GM23338 (cell line): ENCODE results near the gene ZNF511. TPM values are rescaled to one million over a fixed set of nuclear protein-coding genes. Genes with fewer than 3 reads are reported as not detected.

Experiments used
- ATAC-seq: fragments of 200-7000 bp; cut with Tn5 transposase; 3 replicates; pipeline ENCODE4 v1.9.1; 2020
- DNase-seq: peaks from one replicate; pipeline ENCODE4 v3.0.0-alpha.2; 2015; ENCODE audit warnings: low spot score
- H2AFZ ChIP-seq: fragments of 200-600 bp; sonication (generic); 2 replicates; pipeline ENCODE4 v1.8.0; 2016; ENCODE audit warnings: antibody characterized with exemption, mild to moderate bottlenecking, moderate library complexity
- H3F3A ChIP-seq: fragments of 200-600 bp; sonication (generic); replicated peaks from 2 replicates; pipeline ENCODE4 v1.8.0; 2017; ENCODE audit warnings: antibody characterized with exemption, mixed run types, low read depth
- H3K27ac ChIP-seq: fragments of 200-600 bp; sonication (generic); 2 replicates; pipeline ENCODE4 v1.6.1; 2016; ENCODE audit warnings: low read depth
- H3K27me3 ChIP-seq: fragments of 200-600 bp; sonication (generic); 2 replicates; pipeline ENCODE4 v1.8.0; 2016; ENCODE audit warnings: mild to moderate bottlenecking, mixed run types, moderate library complexity; ENCODE audit not compliant: insufficient read depth
- H3K36me3 ChIP-seq: fragments of 200-600 bp; sonication (generic); 2 replicates; pipeline ENCODE4 v1.8.0; 2016; ENCODE audit warnings: mild to moderate bottlenecking; ENCODE audit not compliant: insufficient read depth
- H3K4me1 ChIP-seq: fragments of 200-600 bp; sonication (generic); 2 replicates; pipeline ENCODE4 v1.8.0; 2016; ENCODE audit warnings: mild to moderate bottlenecking, moderate library complexity; ENCODE audit not compliant: insufficient read depth
- H3K4me2 ChIP-seq: fragments of 200-600 bp; sonication (generic); 2 replicates; pipeline ENCODE4 v1.7.1; 2017; ENCODE audit warnings: mixed run types
- H3K4me3 ChIP-seq: fragments of 200-600 bp; sonication (generic); 2 replicates; pipeline ENCODE4 v1.6.1; 2016; ENCODE audit warnings: mixed run types
- H3K79me2 ChIP-seq: fragments of 200-600 bp; sonication (generic); replicated peaks from 2 replicates; pipeline ENCODE4 v1.8.0; 2017; ENCODE audit warnings: mild to moderate bottlenecking; ENCODE audit not compliant: insufficient read depth
- H3K9me2 ChIP-seq: fragments of 200-600 bp; sonication (generic); 2 replicates; pipeline ENCODE4 v1.8.0; 2017; ENCODE audit not compliant: insufficient read depth
- H4K20me1 ChIP-seq: fragments of 200-600 bp; sonication (generic); replicated peaks from 2 replicates; pipeline ENCODE4 v1.8.0; 2017; ENCODE audit warnings: mild to moderate bottlenecking; ENCODE audit not compliant: insufficient read depth
- H3K27ac Mint-ChIP-seq: 2 replicates; pipeline ENCODE4 v1.8.0; 2020; ENCODE audit warnings: inconsistent platforms, mild to moderate bottlenecking, moderate library complexity, mixed read lengths
- H3K27me3 Mint-ChIP-seq: 3 replicates; pipeline ENCODE4 v1.8.0; 2022; ENCODE audit warnings: low read depth, mild to moderate bottlenecking, moderate library complexity, mixed read lengths, inconsistent platforms; ENCODE audit not compliant: insufficient read depth, poor library complexity
- H3K36me3 Mint-ChIP-seq: 3 replicates; pipeline ENCODE4 v1.8.0; 2021; ENCODE audit warnings: low read depth, mild to moderate bottlenecking, inconsistent platforms, moderate library complexity, mixed read lengths
- H3K4me1 Mint-ChIP-seq: 3 replicates; pipeline ENCODE4 v1.8.0; 2020; ENCODE audit warnings: mild to moderate bottlenecking, inconsistent platforms, mixed read lengths
- H3K4me3 Mint-ChIP-seq: 3 replicates; pipeline ENCODE4 v1.8.0; 2021; ENCODE audit warnings: moderate library complexity, mild to moderate bottlenecking, inconsistent platforms, mixed read lengths
- H3K9me3 Mint-ChIP-seq: 3 replicates; pipeline ENCODE4 v1.8.0; 2020; ENCODE audit warnings: moderate library complexity, mild to moderate bottlenecking, inconsistent platforms, mixed read lengths
- CREB1 ChIP-seq: fragments of 250-450 bp; sonication (Bioruptor Pico); IDR thresholded peaks from 2 replicates; pipeline ENCODE4 v1.5.0; 2020; ENCODE audit warnings: low read depth, mild to moderate bottlenecking, moderate library complexity
- EZH2 ChIP-seq: fragments of 200-600 bp; sonication (generic); IDR thresholded peaks from one replicate; pipeline ENCODE4 v1.8.0; 2017; ENCODE audit warnings: antibody characterized with exemption, mild to moderate bottlenecking, low read depth; ENCODE audit not compliant: unreplicated experiment
- EZH2phosphoT487 ChIP-seq: fragments of 200-600 bp; sonication (generic); IDR thresholded peaks from one replicate; pipeline ENCODE4 v1.8.1; 2018; ENCODE audit warnings: antibody characterized with exemption; ENCODE audit not compliant: unreplicated experiment
- JUNB ChIP-seq: IDR thresholded peaks from one replicate; pipeline ENCODE4 v1.6.1; 2016; ENCODE audit warnings: antibody characterized with exemption; ENCODE audit not compliant: unreplicated experiment
- NANOG ChIP-seq: IDR thresholded peaks from 2 replicates; pipeline ENCODE4 v1.6.1; 2016; ENCODE audit warnings: antibody characterized with exemption, borderline replicate concordance
- STAT1 ChIP-seq: IDR thresholded peaks from one replicate; pipeline ENCODE4 v1.6.1; 2016; ENCODE audit warnings: antibody characterized with exemption; ENCODE audit not compliant: unreplicated experiment
- ZNF114 ChIP-seq: fragments of 250-450 bp; sonication (Bioruptor Pico); IDR thresholded peaks from 2 replicates; pipeline ENCODE4 v1.5.0; 2020; ENCODE audit warnings: mild to moderate bottlenecking, moderate library complexity
- ZNF331 ChIP-seq: fragments of 250-450 bp; sonication (Bioruptor Pico); IDR thresholded peaks from 2 replicates; pipeline ENCODE4 v1.5.0; 2020; ENCODE audit warnings: low read depth, mild to moderate bottlenecking, moderate library complexity
- polyA plus RNA-seq: library from polyadenylated mRNA; unstranded; fragments of >200 nt; fragmentation: Nextera tagmentation; extraction: Ambion mirVana; gene quantifications from 2 replicates; pipeline ENCODE4 v1.2.1, GENCODE V29; 2016
- total RNA-seq: library from RNA; depleted of rRNA; stranded (reverse); fragments of >200 nt; shearing (Covaris generic); gene quantifications from 2 replicates; pipeline ENCODE4 v1.2.3, GENCODE V29; 2014
- TF ChIP-seq, protein P1 (sequence below): IDR thresholded peaks from 2 replicates; pipeline ENCODE4 v1.6.1; 2016; ENCODE audit warnings: antibody characterized with exemption
- TF ChIP-seq, protein P2 (sequence below), 2 experiments: fragments of 200-600 bp in 1 of 2; sonication (generic) in 1 of 2; conservative IDR thresholded peaks; 2 replicates each; pipeline versions ENCODE4 v1.5.1 to v1.6.1; 2016 to 2017; ENCODE audit warnings: antibody characterized with exemption in 2 of 2, low read depth in 2 of 2, mild to moderate bottlenecking in 2 of 2, moderate library complexity in 1 of 2
- TF ChIP-seq, protein P3 (sequence below): IDR thresholded peaks from one replicate; pipeline ENCODE4 v1.6.1; 2018; ENCODE audit warnings: antibody characterized with exemption; ENCODE audit not compliant: unreplicated experiment

Gene ZNF511
- total and polyA plus RNA-seq, 2 experiments from 2014 or later, result 41.3 to 104 TPM

DNA sequence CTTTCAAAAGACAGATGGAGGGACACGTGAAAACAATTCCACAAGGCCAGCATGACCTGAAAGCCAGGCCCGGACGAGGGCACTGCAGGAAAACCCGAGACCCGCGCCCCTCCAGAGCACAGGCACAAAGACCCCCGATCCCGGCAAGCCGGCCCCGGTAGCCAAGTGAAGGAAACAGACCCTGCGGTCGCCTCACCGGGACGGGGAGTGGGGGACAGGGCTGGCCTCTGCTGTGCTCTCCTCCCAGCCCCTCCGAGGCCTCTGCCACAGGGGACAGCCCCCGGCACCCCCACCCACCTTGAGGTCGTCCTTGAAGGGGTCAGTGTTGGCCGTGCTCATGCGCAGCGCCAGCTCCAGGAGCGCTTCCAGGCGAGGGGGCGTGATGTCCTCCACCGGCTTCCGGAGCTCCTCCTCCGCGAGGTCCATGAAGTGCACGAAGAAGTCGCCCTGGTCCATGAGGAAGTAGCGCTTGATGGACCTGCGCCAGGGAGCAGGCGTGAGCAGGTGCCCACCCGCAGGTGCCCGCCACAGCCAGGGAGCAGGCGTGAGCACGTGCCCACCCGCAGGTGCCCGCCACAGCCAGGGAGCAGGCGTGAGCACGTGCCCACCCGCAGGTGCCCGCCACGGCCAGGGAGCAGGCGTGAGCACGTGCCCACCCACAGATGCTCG, 20.7 kb upstream of the ZNF511 start:
- Histone ChIP-seq H3K9me2 (no peaks in the 10 kb centered on the region), H3K36me3 (peaks cover 19% of the 10 kb centered on the region), H3K27ac (no peak overlapping the region), H3K4me2 (no peak overlapping the region), H3K4me3 (no peak overlapping the region), H2AFZ (no peak overlapping the region), H4K20me1 (no peaks in the 10 kb centered on the region; the same call in 1 of the 2 replicates), H3K79me2 (no peaks in the 10 kb centered on the region), H3K4me1 (no peaks in the 10 kb centered on the region), H3K27me3 (no peaks in the 10 kb centered on the region), H3F3A (0 out of 2 replicates have a peak, but pooled peaks cover 6% of the 10 kb centered on the region)
- Mint-ChIP-seq H3K9me3 (no peaks in the 10 kb centered on the region), H3K36me3 (peaks cover 61% of the 10 kb centered on the region), H3K4me1 (no peaks in the 10 kb centered on the region), H3K4me3 (no peak overlapping the region), H3K27ac (no peak overlapping the region), H3K27me3 (peaks cover 13% of the 10 kb centered on the region)
- ATAC-seq, result no peak
- no peak for TF ChIP-seq ZNF331
- TF ChIP-seq, protein P1, sequence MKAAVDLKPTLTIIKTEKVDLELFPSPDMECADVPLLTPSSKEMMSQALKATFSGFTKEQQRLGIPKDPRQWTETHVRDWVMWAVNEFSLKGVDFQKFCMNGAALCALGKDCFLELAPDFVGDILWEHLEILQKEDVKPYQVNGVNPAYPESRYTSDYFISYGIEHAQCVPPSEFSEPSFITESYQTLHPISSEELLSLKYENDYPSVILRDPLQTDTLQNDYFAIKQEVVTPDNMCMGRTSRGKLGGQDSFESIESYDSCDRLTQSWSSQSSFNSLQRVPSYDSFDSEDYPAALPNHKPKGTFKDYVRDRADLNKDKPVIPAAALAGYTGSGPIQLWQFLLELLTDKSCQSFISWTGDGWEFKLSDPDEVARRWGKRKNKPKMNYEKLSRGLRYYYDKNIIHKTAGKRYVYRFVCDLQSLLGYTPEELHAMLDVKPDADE, result no peak
- TF ChIP-seq ZNF114 (CRISPR knock-in tag), result no peak
- TF ChIP-seq, protein P2, sequence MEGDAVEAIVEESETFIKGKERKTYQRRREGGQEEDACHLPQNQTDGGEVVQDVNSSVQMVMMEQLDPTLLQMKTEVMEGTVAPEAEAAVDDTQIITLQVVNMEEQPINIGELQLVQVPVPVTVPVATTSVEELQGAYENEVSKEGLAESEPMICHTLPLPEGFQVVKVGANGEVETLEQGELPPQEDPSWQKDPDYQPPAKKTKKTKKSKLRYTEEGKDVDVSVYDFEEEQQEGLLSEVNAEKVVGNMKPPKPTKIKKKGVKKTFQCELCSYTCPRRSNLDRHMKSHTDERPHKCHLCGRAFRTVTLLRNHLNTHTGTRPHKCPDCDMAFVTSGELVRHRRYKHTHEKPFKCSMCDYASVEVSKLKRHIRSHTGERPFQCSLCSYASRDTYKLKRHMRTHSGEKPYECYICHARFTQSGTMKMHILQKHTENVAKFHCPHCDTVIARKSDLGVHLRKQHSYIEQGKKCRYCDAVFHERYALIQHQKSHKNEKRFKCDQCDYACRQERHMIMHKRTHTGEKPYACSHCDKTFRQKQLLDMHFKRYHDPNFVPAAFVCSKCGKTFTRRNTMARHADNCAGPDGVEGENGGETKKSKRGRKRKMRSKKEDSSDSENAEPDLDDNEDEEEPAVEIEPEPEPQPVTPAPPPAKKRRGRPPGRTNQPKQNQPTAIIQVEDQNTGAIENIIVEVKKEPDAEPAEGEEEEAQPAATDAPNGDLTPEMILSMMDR (conservative IDR thresholded peaks at IDR 0.05; ENCODE audit: low read depth in 2 of 2), result no peak
- TF ChIP-seq, protein P3, sequence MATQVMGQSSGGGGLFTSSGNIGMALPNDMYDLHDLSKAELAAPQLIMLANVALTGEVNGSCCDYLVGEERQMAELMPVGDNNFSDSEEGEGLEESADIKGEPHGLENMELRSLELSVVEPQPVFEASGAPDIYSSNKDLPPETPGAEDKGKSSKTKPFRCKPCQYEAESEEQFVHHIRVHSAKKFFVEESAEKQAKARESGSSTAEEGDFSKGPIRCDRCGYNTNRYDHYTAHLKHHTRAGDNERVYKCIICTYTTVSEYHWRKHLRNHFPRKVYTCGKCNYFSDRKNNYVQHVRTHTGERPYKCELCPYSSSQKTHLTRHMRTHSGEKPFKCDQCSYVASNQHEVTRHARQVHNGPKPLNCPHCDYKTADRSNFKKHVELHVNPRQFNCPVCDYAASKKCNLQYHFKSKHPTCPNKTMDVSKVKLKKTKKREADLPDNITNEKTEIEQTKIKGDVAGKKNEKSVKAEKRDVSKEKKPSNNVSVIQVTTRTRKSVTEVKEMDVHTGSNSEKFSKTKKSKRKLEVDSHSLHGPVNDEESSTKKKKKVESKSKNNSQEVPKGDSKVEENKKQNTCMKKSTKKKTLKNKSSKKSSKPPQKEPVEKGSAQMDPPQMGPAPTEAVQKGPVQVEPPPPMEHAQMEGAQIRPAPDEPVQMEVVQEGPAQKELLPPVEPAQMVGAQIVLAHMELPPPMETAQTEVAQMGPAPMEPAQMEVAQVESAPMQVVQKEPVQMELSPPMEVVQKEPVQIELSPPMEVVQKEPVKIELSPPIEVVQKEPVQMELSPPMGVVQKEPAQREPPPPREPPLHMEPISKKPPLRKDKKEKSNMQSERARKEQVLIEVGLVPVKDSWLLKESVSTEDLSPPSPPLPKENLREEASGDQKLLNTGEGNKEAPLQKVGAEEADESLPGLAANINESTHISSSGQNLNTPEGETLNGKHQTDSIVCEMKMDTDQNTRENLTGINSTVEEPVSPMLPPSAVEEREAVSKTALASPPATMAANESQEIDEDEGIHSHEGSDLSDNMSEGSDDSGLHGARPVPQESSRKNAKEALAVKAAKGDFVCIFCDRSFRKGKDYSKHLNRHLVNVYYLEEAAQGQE, result no peak
- TF ChIP-seq EZH2phosphoT487, result no peak
- no peak for TF ChIP-seq JUNB
- no peak for DNase-seq

DNA sequence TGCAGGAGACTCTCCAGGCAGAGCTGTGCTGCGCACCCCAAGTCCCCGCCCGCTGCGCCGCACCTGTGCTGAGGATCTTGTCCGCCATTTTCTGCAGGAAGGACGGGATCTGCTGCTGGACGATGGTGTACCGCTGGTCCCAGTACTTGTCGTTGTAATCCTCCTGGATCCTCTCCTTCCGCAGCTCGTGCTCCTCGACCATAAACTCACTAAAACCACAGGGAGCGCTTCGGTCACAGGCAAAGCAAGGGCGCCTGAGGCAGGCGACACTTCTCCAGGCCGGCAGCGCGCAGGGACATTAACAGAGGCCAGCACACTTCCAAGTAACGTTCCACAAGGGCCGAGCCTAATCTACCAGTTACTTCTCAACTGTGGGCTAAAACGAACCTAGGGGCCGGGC, 19.0 kb upstream of the ZNF511 start:
- Histone ChIP-seq H3K4me2 (no peak overlapping the region), H3K79me2 (no peaks in the 10 kb centered on the region), H3F3A (0 out of 2 replicates have a peak, but pooled peaks cover 6% of the 10 kb centered on the region), H3K9me2 (no peaks in the 10 kb centered on the region), H4K20me1 (no peaks in the 10 kb centered on the region; the same call in 1 of the 2 replicates), H2AFZ (no peak overlapping the region), H3K36me3 (peaks cover 11% of the 10 kb centered on the region), H3K4me3 (no peak overlapping the region), H3K27ac (no peak overlapping the region), H3K27me3 (no peaks in the 10 kb centered on the region), H3K4me1 (no peaks in the 10 kb centered on the region)
- Mint-ChIP-seq H3K27ac (no peak overlapping the region), H3K4me1 (no peaks in the 10 kb centered on the region), H3K36me3 (peaks cover 60% of the 10 kb centered on the region), H3K4me3 (no peak overlapping the region), H3K9me3 (no peaks in the 10 kb centered on the region), H3K27me3 (peaks cover 13% of the 10 kb centered on the region)
- ATAC-seq (no peak), DNase-seq (no peak)
- TF ChIP-seq EZH2, result no peak
- TF ChIP-seq NANOG, result no peak
- TF ChIP-seq ZNF114 (CRISPR knock-in tag), result no peak
- TF ChIP-seq CREB1, result no peak
- no peak for TF ChIP-seq ZNF331
- TF ChIP-seq, protein P2 (conservative IDR thresholded peaks at IDR 0.05; ENCODE audit: low read depth in 2 of 2), result no peak
- no peak for TF ChIP-seq JUNB
- no peak for TF ChIP-seq STAT1
- TF ChIP-seq, protein P3, result no peak
